ENCODE results near the gene CDC37L1.
A peak's percentile ranks its signal among the peaks of the same experiment; 100 is the strongest.

DNA sequence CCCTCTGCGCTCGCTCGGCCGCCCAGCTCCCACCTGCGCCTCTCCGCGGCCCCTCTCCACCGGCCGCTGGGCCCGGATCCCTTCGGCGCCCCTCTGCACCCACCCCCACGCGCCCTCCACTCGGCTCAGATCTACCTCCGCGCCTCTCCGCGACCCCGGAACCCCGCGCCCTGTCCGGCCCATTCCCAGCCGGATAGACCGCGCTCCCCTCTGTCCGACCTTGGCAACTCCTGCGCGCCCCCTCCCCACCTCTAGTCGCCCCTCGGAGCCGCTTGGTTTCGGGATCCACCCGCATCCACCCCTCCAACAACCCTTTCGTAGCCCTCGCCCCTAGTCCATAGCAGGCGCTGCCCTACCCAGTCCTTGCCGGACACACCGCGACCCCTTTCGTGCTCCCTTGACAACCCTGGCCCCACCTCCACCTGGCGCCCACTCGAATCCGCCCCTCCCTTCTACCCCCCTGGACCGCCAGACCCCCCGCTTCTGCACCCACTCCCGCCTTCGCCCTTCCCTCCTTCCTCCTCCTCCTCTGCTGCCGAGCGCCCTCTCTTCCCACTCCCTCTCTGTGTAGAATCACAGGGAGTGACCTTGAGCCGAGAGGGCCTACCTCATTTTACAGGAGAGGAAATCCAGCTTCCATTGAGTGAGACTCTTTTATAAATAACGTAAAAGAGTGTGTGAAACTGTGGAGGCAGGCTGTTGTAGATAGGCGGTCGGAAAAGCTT, 62.2 kb downstream of the CDC37L1 start:
- TF ChIP-seq, protein P1, sequence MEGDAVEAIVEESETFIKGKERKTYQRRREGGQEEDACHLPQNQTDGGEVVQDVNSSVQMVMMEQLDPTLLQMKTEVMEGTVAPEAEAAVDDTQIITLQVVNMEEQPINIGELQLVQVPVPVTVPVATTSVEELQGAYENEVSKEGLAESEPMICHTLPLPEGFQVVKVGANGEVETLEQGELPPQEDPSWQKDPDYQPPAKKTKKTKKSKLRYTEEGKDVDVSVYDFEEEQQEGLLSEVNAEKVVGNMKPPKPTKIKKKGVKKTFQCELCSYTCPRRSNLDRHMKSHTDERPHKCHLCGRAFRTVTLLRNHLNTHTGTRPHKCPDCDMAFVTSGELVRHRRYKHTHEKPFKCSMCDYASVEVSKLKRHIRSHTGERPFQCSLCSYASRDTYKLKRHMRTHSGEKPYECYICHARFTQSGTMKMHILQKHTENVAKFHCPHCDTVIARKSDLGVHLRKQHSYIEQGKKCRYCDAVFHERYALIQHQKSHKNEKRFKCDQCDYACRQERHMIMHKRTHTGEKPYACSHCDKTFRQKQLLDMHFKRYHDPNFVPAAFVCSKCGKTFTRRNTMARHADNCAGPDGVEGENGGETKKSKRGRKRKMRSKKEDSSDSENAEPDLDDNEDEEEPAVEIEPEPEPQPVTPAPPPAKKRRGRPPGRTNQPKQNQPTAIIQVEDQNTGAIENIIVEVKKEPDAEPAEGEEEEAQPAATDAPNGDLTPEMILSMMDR (IDR thresholded peaks at IDR 0.05) = no peak
- TF ChIP-seq POLR2A (IDR thresholded peaks at IDR 0.05) (peak in 1 of 2 donors; percentile 29), EP300 (IDR thresholded peaks at IDR 0.05) (no peak)

Measured in tibial nerve (tissue), 4 donors.